Activated naive CD4-positive, alpha-beta T cell treated with anti-CD3 and anti-CD28 coated beads, Interleukin-2, amount 50 U/mL, for 72 hours (primary cell): ENCODE measurements around the gene UBQLNL. TPM values are rescaled to one million over a fixed set of nuclear protein-coding genes. Genes with fewer than 3 reads are reported as not detected.

Experiments used
- ATAC-seq, 2 donors: fragments of 150-1000 bp; cut with Tn5 transposase; 2 replicates each; pipeline ENCODE4 v1.10.0; 2021; ENCODE audit warnings: mild to moderate bottlenecking in 2 of 2, moderate library complexity in 2 of 2
- DNase-seq, 2 donors: peaks; one replicate each; pipeline ENCODE4 v3.0.0; 2021 to 2022; ENCODE audit warnings: low spot score in 2 of 2
- H3K27ac Mint-ChIP-seq, 2 donors: one replicate each; pipeline ENCODE4 v1.8.0; 2022; ENCODE audit warnings: mild to moderate bottlenecking in 2 of 2, mixed read lengths in 2 of 2
- H3K36me3 Mint-ChIP-seq, 2 donors: one replicate each; pipeline ENCODE4 v1.8.0; 2022; ENCODE audit warnings: mixed read lengths in 2 of 2
- H3K9me3 Mint-ChIP-seq, 2 donors: one replicate each; pipeline ENCODE4 v1.8.0; 2022; ENCODE audit warnings: mixed read lengths in 2 of 2
- total RNA-seq, 2 donors: library from RNA; stranded (reverse); gene quantifications; one replicate each; pipeline ENCODE4 v1.2.3, GENCODE V29; 2022

The UBQLNL gene
- total RNA-seq, 2 donors from 2014 or later = 0.21 to 0.32 TPM

DNA sequence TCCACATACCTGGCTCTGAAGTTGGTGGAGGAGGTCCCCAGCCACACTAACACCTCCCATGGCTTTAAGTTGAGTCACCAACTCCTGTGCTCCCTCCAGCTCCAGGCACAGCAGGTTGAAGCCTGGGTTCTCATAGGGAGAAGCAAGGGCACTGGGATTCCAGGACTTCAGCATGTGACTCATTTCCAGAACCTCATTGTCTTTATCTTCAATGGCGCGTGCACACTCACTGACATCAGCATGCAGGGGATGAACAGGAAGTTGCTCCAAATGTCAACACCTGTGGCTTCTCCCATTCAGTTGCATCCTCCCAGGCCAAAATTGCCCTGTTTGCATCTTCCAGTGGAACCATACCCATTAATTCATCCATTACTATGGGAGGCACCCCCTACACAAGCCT, 5.8 kb upstream of the UBQLNL start:
- H3K9me3 Mint-ChIP-seq = no peaks in the 10 kb centered on the region
- no peak overlapping the region for H3K27ac Mint-ChIP-seq
- ATAC-seq (no peak), DNase-seq (no peak)
- no peaks in the 10 kb centered on the region for H3K36me3 Mint-ChIP-seq

DNA sequence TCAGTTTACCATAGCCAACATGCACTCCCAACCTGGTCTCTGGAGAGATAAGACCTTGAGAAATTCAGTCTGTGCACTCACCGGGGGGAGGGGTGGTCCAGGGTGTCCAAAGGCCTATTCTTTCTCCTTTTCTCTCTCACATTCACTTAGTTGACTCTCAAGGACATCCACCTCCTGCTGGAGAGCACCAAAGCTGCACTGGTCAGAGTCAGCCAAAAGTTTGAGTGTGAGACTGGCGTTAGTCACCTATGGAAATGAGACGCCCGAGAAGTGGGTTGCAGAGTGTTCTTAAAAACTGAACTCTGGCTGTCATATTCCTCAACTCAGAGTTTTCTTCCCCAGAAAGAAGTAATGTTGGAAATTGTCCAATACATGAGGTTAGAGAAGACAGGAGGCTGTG, 5.0 kb upstream of the UBQLNL start:
- no peak for DNase-seq
- Mint-ChIP-seq H3K36me3 (no peaks in the 10 kb centered on the region), H3K9me3 (no peaks in the 10 kb centered on the region), H3K27ac (no peak overlapping the region)
- ATAC-seq = no peak

- H3K9me3 Mint-ChIP-seq = no peaks in the 10 kb centered on the region
- H3K27ac Mint-ChIP-seq = no peak overlapping the region
- no peak for ATAC-seq
These were observed 1.7 kb downstream of the UBQLNL start for GRCh38 chr11:5514841-5515240.

GRCh38 chr11:5509803-5510202, 6.7 kb downstream of the UBQLNL start, which contains the start of gene UBQLN3:
TSS of gene UBQLN3 (minus strand) at chr11:5509957. CDS start at chr11:5509558, 399 bp downstream.
- no peaks in the 10 kb centered on the region for H3K36me3 Mint-ChIP-seq
- DNase-seq (no peak), ATAC-seq (no peak)
- H3K27ac Mint-ChIP-seq = no peak within 1 kb of the TSS
- no peaks in the 10 kb centered on the region for H3K9me3 Mint-ChIP-seq

More at GRCh38 chr11:5514841-5515240, 1.7 kb downstream of the UBQLNL start:
- DNase-seq = no peak
- no peaks in the 10 kb centered on the region for H3K36me3 Mint-ChIP-seq

- no peak for ATAC-seq
- DNase-seq = no peak
- Mint-ChIP-seq H3K27ac (no peak overlapping the region), H3K36me3 (no peaks in the 10 kb centered on the region), H3K9me3 (no peaks in the 10 kb centered on the region)
These were observed 7.9 kb downstream of the UBQLNL start for GRCh38 chr11:5508605-5509004.

DNA sequence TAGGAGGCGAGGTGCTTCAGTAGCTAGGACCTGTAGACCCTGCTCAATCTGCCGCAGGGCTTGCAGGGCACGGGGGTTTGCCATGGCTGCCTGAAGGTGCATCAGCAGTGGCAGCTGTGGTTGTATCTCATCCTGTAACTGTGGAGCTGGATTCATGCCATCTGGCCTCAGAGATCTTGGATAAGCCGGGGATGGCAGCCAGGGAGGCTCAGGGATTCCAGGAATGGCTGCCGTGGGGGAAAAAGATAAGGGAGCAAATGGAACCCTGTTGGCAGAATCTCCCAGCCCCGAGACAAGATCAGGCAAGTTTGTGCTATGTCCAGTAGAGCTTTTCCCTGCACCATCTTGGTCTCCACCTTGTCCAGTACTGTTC, 8.6 kb downstream of the UBQLNL start:
- Mint-ChIP-seq H3K27ac (no peak overlapping the region), H3K36me3 (no peaks in the 10 kb centered on the region), H3K9me3 (no peaks in the 10 kb centered on the region)
- DNase-seq = no peak
- no peak for ATAC-seq

DNA sequence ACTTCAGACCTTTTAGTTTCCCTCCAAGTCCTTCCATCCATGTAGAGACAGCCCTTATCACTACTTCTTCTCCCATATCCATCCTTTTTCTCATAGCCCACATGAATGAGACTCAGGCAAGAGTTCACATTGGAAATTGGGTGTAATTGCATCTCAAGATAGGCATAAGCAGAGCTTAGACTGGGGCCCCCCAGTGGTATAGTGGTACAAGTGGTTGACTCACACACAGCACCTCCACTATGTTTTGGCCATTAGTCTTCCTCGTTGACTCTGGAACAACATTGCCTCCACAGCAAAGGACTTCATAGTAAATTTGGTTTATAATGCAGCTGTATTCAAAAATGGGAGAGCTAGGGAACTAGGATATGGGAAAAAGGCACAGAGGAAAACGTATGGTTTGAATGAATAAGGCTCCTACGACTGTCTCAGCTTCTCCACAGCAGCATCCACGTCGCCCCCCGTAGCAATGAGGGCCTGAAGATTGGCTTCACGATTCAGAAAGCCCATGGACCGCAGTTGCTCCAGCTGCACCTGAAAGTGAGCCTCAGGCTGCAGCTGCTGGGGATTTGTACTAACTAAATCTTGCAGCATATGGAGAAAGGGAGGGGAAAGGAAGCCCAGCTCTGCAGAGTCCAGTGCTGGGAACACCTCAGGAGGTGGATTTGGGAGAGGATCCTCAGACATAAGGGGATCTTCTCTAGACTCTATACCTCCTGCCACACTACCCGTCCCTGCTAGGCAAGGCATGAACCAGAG, 9.1 kb downstream of the UBQLNL start:
- ATAC-seq = no peak
- no peak for DNase-seq
- no peaks in the 10 kb centered on the region for H3K36me3 Mint-ChIP-seq

GRCh38 chr11:5505363-5506048, 11.0 kb downstream of the UBQLNL start:
- ATAC-seq = no peak
- H3K36me3 Mint-ChIP-seq = no peaks in the 10 kb centered on the region
- DNase-seq = no peak
- H3K9me3 Mint-ChIP-seq = no peaks in the 10 kb centered on the region
- no peak overlapping the region for H3K27ac Mint-ChIP-seq

More for the DNA sequence above, 9.1 kb downstream of the UBQLNL start:
- no peaks in the 10 kb centered on the region for H3K9me3 Mint-ChIP-seq
- H3K27ac Mint-ChIP-seq = no peak overlapping the region

GRCh38 chr11:5504403-5504921, 12.0 kb downstream of the UBQLNL start:
- no peak for ATAC-seq
- Mint-ChIP-seq H3K9me3 (no peaks in the 10 kb centered on the region), H3K27ac (no peak overlapping the region), H3K36me3 (no peaks in the 10 kb centered on the region)
- DNase-seq = no peak

DNA sequence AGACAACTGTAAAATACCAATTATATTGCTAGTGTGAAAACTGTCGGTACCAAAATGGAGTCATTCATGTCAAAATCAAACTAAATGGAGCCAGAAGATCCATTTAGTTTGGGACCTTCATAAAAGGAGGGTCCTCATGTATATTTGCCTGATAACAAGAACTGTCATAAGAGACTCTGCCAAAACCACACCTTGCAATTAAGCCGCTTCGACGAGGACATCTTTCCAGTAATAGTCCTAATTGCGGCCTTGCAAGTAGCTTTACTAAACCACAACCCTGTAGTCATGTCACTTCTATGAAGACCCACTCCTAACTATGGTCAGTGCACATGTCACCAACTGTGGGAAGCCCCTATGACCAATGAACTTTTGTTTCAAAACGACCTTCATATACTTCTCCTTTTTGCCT, 16.1 kb downstream of the UBQLNL start:
- DNase-seq (no peak), ATAC-seq (no peak)
- Mint-ChIP-seq H3K9me3 (no peaks in the 10 kb centered on the region), H3K36me3 (no peaks in the 10 kb centered on the region), H3K27ac (no peak overlapping the region)

DNA sequence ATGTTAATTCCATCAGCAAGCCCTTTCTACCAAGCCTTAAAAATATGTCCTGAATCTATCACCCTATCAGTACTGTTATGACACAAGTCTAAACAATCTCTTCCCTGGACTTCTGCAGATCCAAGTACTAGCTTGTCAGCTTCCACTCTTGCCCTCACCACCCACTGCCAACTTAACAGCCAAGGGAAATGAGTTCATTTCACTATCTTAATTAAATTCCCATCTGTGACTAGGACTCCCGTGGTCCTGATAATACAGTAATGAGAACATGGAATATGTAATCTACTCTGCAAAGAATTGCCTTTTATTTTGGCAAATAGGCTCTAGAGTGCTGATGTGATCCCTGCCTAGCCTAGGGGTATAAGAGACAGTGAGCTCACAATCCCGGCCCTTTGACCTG, 16.8 kb downstream of the UBQLNL start:
- DNase-seq (no peak), ATAC-seq (no peak)
- no peak overlapping the region for H3K27ac Mint-ChIP-seq
- H3K36me3 Mint-ChIP-seq = no peaks in the 10 kb centered on the region
- no peaks in the 10 kb centered on the region for H3K9me3 Mint-ChIP-seq

DNA sequence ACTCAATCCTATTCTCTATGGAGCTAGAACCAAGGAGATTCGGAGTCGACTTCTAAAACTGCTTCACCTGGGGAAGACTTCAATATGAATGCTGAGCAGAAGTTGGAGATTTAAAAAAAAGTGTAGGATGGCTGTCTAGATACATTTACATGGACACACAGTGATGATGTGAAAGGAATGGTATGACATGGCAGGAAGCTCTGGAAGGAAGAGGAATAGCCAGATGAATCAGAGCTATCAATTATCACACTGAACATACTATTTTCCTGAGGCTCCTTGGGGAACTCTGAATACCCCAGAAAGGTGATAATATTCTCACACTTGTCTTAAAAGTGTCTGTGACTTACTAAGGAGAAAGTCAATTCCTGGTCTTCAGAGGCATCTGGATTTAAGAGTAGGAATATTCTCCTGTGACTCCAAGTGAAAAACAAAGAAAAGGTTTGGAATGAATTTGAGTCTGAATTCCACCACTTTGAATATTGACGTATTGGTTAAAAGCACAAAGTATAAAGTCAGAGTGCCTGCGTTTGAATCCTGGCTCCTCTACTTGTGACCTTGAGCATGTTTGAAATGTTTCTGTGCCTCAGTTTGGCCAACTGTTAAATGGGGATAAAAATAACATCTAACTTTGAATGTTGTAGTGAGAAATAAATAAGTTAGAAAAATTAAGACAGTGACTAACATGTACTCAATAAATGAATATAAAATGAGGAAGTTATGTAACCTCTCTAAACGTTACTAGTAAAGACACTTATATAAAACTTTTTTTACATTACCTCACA, 26.7 kb downstream of the UBQLNL start:
- no peaks in the 10 kb centered on the region for H3K9me3 Mint-ChIP-seq
- H3K36me3 Mint-ChIP-seq = no peaks in the 10 kb centered on the region
- ATAC-seq (no peak), DNase-seq (no peak)
- no peak overlapping the region for H3K27ac Mint-ChIP-seq

DNA sequence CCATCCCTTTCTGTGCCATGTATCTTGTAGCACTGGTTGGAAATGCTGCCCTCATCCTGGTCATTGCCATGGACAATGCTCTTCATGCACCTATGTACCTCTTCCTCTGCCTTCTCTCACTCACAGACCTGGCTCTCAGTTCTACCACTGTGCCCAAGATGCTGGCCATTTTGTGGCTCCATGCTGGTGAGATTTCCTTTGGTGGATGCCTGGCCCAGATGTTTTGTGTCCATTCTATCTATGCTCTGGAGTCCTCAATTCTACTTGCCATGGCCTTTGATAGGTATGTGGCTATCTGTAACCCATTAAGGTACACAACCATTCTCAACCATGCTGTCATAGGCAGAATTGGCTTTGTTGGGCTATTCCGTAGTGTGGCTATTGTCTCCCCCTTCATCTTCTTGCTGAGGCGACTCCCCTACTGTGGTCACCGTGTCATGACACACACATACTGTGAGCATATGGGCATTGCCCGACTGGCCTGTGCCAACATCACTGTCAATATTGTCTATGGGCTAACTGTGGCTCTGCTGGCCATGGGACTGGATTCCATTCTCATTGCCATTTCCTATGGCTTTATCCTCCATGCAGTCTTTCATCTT, 27.6 kb downstream of the UBQLNL start:
- DNase-seq = no peak
- Mint-ChIP-seq H3K36me3 (no peaks in the 10 kb centered on the region), H3K9me3 (no peaks in the 10 kb centered on the region), H3K27ac (no peak overlapping the region)
- no peak for ATAC-seq

DNA sequence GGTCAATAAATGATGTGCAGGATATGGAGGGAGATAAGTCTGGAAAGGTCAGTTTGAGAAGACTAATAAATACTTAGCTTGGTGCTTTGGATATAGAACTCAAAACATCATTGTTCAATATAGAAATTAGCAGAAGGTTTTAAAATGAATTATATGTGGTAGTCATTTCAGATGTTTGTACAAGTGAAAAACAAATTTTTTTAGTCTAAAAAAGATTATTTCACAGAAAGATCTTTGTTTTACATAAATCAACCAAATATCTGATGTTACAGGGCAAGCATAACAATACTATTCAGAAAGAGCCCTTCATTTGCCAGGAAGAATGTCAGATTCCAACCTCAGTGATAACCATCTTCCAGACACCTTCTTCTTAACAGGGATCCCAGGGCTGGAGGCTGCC, 28.1 kb downstream of the UBQLNL start, which contains the start of gene OR52D1:
TSS of gene OR52D1 (plus strand) at position 301 of the 400 bp plus-strand sequence. CDS start at position 323, 22 bp downstream.
- Mint-ChIP-seq H3K9me3 (no peaks in the 10 kb centered on the region), H3K36me3 (no peaks in the 10 kb centered on the region), H3K27ac (no peak within 1 kb of the TSS)
- ATAC-seq (no peak), DNase-seq (no peak)

DNA sequence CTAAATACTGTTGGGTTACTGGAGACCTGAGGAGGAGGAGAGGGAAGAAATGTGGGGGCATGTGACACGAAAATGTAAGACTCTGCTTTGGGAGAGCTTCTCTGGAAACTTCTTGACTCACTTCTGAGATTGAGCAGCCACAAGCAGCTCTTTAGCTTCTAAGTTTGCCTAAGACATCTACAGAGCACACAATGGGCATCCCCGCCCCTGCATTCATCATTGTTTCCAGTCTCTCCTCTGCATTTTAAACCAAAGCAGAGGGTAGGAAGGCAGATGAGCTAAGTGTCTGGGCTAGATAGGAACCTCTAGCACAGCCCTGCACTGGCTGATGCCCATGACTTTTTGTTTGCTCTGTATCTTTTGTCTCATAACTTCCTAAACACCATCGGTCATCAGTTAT, 30.1 kb downstream of the UBQLNL start:
- Mint-ChIP-seq H3K27ac (no peak overlapping the region), H3K36me3 (no peaks in the 10 kb centered on the region), H3K9me3 (no peaks in the 10 kb centered on the region)
- DNase-seq = no peak
- peak; percentile 31 to 76 for ATAC-seq

- H3K36me3 Mint-ChIP-seq = no peaks in the 10 kb centered on the region
- ATAC-seq (no peak), DNase-seq (no peak)
- no peaks in the 10 kb centered on the region for H3K9me3 Mint-ChIP-seq
- H3K27ac Mint-ChIP-seq = no peak overlapping the region
These were observed 30.5 kb downstream of the UBQLNL start for GRCh38 chr11:5486003-5486402.
